ENCODE results near the gene ZFAND5.
A peak's percentile ranks its signal among the peaks of the same experiment; 100 is the strongest.

Gene ZFAND5

GRCh38 chr9:72365525-72366256 lies 683 bp upstream of the ZFAND5 start:
- ChIA-PET CTCF (no interaction called here), POLR2A (interaction anchor here (0.6 to 2.4 kb wide), 16 partner anchors 9 to 223 kb away, joined by 3 to 8 read pairs (median 4); no protein-coding TSS in a partner anchor)
- TF ChIP-seq BHLHE40 (IDR thresholded peaks at IDR 0.05; ENCODE audit: borderline replicate concordance), result no peak
- TF ChIP-seq L3MBTL2 (conservative IDR thresholded peaks at IDR 0.05), result peak; percentile 95
- DNase-seq (ENCODE audit: extremely low spot score), result peak; percentile 57

GRCh38 chr9:72363908-72364678 lies 915 bp downstream of the ZFAND5 start:
- POLR2A ChIA-PET, result interaction anchor here (2.4 kb wide), 1 partner anchor 20 kb away, joined by 8 read pairs; no protein-coding TSS in a partner anchor
- TF ChIP-seq ZNF384 (IDR thresholded peaks at IDR 0.05) (no peak), PKNOX1 (IDR thresholded peaks at IDR 0.05) (no peak), FOXA1 (IDR thresholded peaks at IDR 0.05) (no peak), LEF1 (IDR thresholded peaks at IDR 0.05; ENCODE audit: borderline replicate concordance) (no peak), HDGF (IDR thresholded peaks at IDR 0.05; ENCODE audit: borderline replicate concordance) (no peak), FOXM1 (IDR thresholded peaks at IDR 0.05; ENCODE audit: borderline replicate concordance) (no peak), SP1 (IDR thresholded peaks at IDR 0.05) (no peak)
- DNase-seq (ENCODE audit: extremely low spot score), result peak; percentile 32
- CTCF ChIA-PET, result no interaction called here

- ChIA-PET CTCF (no interaction called here), POLR2A (interaction anchor here (1.2 to 1.5 kb wide), 2 partner anchors 8 to 58 kb away, joined by 4 read pairs; no protein-coding TSS in a partner anchor)
- no peak for DNase-seq (ENCODE audit: extremely low spot score)
- no peak for TF ChIP-seq ELF4 (IDR thresholded peaks at IDR 0.05)
- TF ChIP-seq FOXM1 (IDR thresholded peaks at IDR 0.05; ENCODE audit: borderline replicate concordance), result no peak
- no peak for TF ChIP-seq PKNOX1 (IDR thresholded peaks at IDR 0.05)
- no peak for TF ChIP-seq FOXA1 (IDR thresholded peaks at IDR 0.05)
- TF ChIP-seq L3MBTL2 (conservative IDR thresholded peaks at IDR 0.05), result no peak
- TF ChIP-seq SP1 (IDR thresholded peaks at IDR 0.05), result no peak
- no peak for TF ChIP-seq CTBP1 (IDR thresholded peaks at IDR 0.05; ENCODE audit: borderline replicate concordance)
- TF ChIP-seq BHLHE40 (IDR thresholded peaks at IDR 0.05; ENCODE audit: borderline replicate concordance), result no peak
- TF ChIP-seq ARNT (IDR thresholded peaks at IDR 0.05), result no peak
- TF ChIP-seq LEF1 (IDR thresholded peaks at IDR 0.05; ENCODE audit: borderline replicate concordance), result no peak
- no peak for TF ChIP-seq SUZ12 (IDR thresholded peaks at IDR 0.05)
- no peak for TF ChIP-seq FOXK2 (IDR thresholded peaks at IDR 0.05)
- TF ChIP-seq ZNF384 (IDR thresholded peaks at IDR 0.05), result no peak
- no peak for TF ChIP-seq NFRKB (IDR thresholded peaks at IDR 0.05)
- no peak for TF ChIP-seq TARDBP (IDR thresholded peaks at IDR 0.05)
- no peak for TF ChIP-seq HDGF (IDR thresholded peaks at IDR 0.05; ENCODE audit: borderline replicate concordance)
Observed at GRCh38 chr9:72363236-72363635, 1.8 kb downstream of the ZFAND5 start.

GRCh38 chr9:72362680-72363139 lies 2.3 kb downstream of the ZFAND5 start:
- POLR2A ChIA-PET, result interaction anchor here (1.2 to 1.5 kb wide), 2 partner anchors 9 to 57 kb away, joined by 4 read pairs; no protein-coding TSS in a partner anchor
- peak; percentile 41 for DNase-seq (ENCODE audit: extremely low spot score)
- TF ChIP-seq NFRKB (IDR thresholded peaks at IDR 0.05) (no peak), PKNOX1 (IDR thresholded peaks at IDR 0.05) (peak; percentile 11; the same call in 1 of the 2 replicates)
- CTCF ChIA-PET, result no interaction called here

- TF ChIP-seq FOXK2 (IDR thresholded peaks at IDR 0.05) (no peak), L3MBTL2 (conservative IDR thresholded peaks at IDR 0.05) (no peak), HDGF (IDR thresholded peaks at IDR 0.05; ENCODE audit: borderline replicate concordance) (no peak), TARDBP (IDR thresholded peaks at IDR 0.05) (no peak), ZNF384 (IDR thresholded peaks at IDR 0.05) (no peak), CTBP1 (IDR thresholded peaks at IDR 0.05; ENCODE audit: borderline replicate concordance) (no peak), LEF1 (IDR thresholded peaks at IDR 0.05; ENCODE audit: borderline replicate concordance) (no peak), ELF4 (IDR thresholded peaks at IDR 0.05) (no peak), FOXM1 (IDR thresholded peaks at IDR 0.05; ENCODE audit: borderline replicate concordance) (no peak), BHLHE40 (IDR thresholded peaks at IDR 0.05; ENCODE audit: borderline replicate concordance) (no peak), FOXA1 (IDR thresholded peaks at IDR 0.05) (no peak), NFRKB (IDR thresholded peaks at IDR 0.05) (no peak)
- POLR2A ChIA-PET, result interaction anchor here (1.2 to 1.5 kb wide), 2 partner anchors 10 to 57 kb away, joined by 4 read pairs; no protein-coding TSS in a partner anchor
- DNase-seq (ENCODE audit: extremely low spot score), result no peak
- CTCF ChIA-PET, result interaction anchor here (1.3 kb wide), 1 partner anchor 460 kb away, joined by 3 read pairs; no protein-coding TSS in a partner anchor
Observed at GRCh38 chr9:72362118-72362531, 2.9 kb downstream of the ZFAND5 start.

- TF ChIP-seq HDGF (IDR thresholded peaks at IDR 0.05; ENCODE audit: borderline replicate concordance) (no peak), FOXK2 (IDR thresholded peaks at IDR 0.05) (no peak), CTBP1 (IDR thresholded peaks at IDR 0.05; ENCODE audit: borderline replicate concordance) (no peak), SP1 (IDR thresholded peaks at IDR 0.05) (no peak), L3MBTL2 (conservative IDR thresholded peaks at IDR 0.05) (no peak), TARDBP (IDR thresholded peaks at IDR 0.05) (no peak), BHLHE40 (IDR thresholded peaks at IDR 0.05; ENCODE audit: borderline replicate concordance) (no peak), ELF4 (IDR thresholded peaks at IDR 0.05) (no peak), FOXA1 (IDR thresholded peaks at IDR 0.05) (no peak), FOXM1 (IDR thresholded peaks at IDR 0.05; ENCODE audit: borderline replicate concordance) (no peak), NFRKB (IDR thresholded peaks at IDR 0.05) (no peak), SUZ12 (IDR thresholded peaks at IDR 0.05) (no peak), ZNF384 (IDR thresholded peaks at IDR 0.05) (no peak), ARNT (IDR thresholded peaks at IDR 0.05) (no peak), PKNOX1 (IDR thresholded peaks at IDR 0.05) (no peak)
- ChIA-PET POLR2A (no interaction called here), CTCF (interaction anchor here (0.6 to 1.3 kb wide), 2 partner anchors 62 to 461 kb away, joined by 3 read pairs; no protein-coding TSS in a partner anchor)
- no peak for DNase-seq (ENCODE audit: extremely low spot score)
Observed at GRCh38 chr9:72361217-72361616, 3.8 kb downstream of the ZFAND5 start.
